ENCODE data around the gene CD93. TPM values are rescaled to one million over a fixed set of nuclear protein-coding genes. Genes with fewer than 3 reads are reported as not detected.

The CD93 gene
- total RNA-seq, 1 donor from 2014 or later = 7.9 TPM

- no peak for ATAC-seq
Measured at GRCh38 chr20:23097636-23098580, 11.8 kb upstream of the CD93 start.

GRCh38 chr20:23096986-23097520 is 10.9 kb upstream of the CD93 start:
- peak; percentile 41 for ATAC-seq

- ATAC-seq = no peak
Measured at GRCh38 chr20:23096097-23096496, 10.0 kb upstream of the CD93 start.

- ATAC-seq = no peak
Measured at GRCh38 chr20:23095499-23095898, 9.4 kb upstream of the CD93 start.

- ATAC-seq = peak; percentile 82
Measured at GRCh38 chr20:23094927-23095326, 8.8 kb upstream of the CD93 start.

- ATAC-seq = no peak
Measured at GRCh38 chr20:23094213-23094896, 8.2 kb upstream of the CD93 start.

GRCh38 chr20:23093613-23094012 is 7.5 kb upstream of the CD93 start:
- ATAC-seq = no peak

GRCh38 chr20:23092861-23093495 is 6.9 kb upstream of the CD93 start:
- peak; percentile 53 for ATAC-seq

- ATAC-seq = no peak
Measured at GRCh38 chr20:23092384-23092756, 6.2 kb upstream of the CD93 start.

- ATAC-seq = no peak
Measured at GRCh38 chr20:23091721-23092383, 5.7 kb upstream of the CD93 start.

GRCh38 chr20:23090878-23091277 is 4.8 kb upstream of the CD93 start:
- no peak for ATAC-seq

GRCh38 chr20:23090147-23090546 is 4.0 kb upstream of the CD93 start:
- no peak for ATAC-seq

- no peak for ATAC-seq
Measured at GRCh38 chr20:23088866-23089265, 2.7 kb upstream of the CD93 start.

GRCh38 chr20:23087587-23088251 is 1.6 kb upstream of the CD93 start:
- no peak for ATAC-seq

- ATAC-seq = no peak
Measured at GRCh38 chr20:23086931-23087411, 847 bp upstream of the CD93 start.

- ATAC-seq = no peak
Measured at GRCh38 chr20:23085436-23086055, 578 bp downstream of the CD93 start.

GRCh38 chr20:23084845-23085365 is 1.2 kb downstream of the CD93 start:
- ATAC-seq = peak; percentile 10

GRCh38 chr20:23084282-23084844 is 1.8 kb downstream of the CD93 start:
- ATAC-seq = no peak

- ATAC-seq = no peak
Measured at GRCh38 chr20:23083553-23084220, 2.4 kb downstream of the CD93 start.
